CD14-positive monocyte (primary cell): Measurements from ENCODE around the gene SPC25. TPM values are rescaled to one million over a fixed set of nuclear protein-coding genes. Genes with fewer than 3 reads are reported as not detected.
A peak's percentile ranks its signal among the peaks of the same experiment; 100 is the strongest.
"Not testable (repeated sequence)": the region's sequence is repeated elsewhere in the genome, so short reads cannot be mapped to it uniquely, and the experiment has no call there.

Experiments
- DNase-seq, 3 donors: peaks; one replicate each; pipeline ENCODE4 v3.0.0-alpha.2; 2011 to 2022
- H2AFZ ChIP-seq: 2 replicates; pipeline ENCODE4 v1.6.0; 2012; ENCODE audit warnings: mild to moderate bottlenecking, low read depth, low read length, inconsistent platforms; ENCODE audit not compliant: insufficient read depth, poor library complexity, severe bottlenecking
- H3K27ac ChIP-seq, 2 donors: 1 replicate in 1 of 2; 2 replicates in 1 of 2; pipeline ENCODE4 v1.5.1; 2012 to 2013; ENCODE audit warnings: low read length in 2 of 2, control low read depth in 1 of 2, inconsistent platforms in 1 of 2, low read depth in 1 of 2, mild to moderate bottlenecking in 1 of 2
- H3K27me3 ChIP-seq, 2 donors: one replicate each; pipeline versions ENCODE4 v1.6.0 to v1.6.1; 2011 to 2013; ENCODE audit warnings: low read length in 2 of 2; ENCODE audit not compliant: control insufficient read depth in 2 of 2, insufficient read depth in 2 of 2
- H3K36me3 ChIP-seq, 2 donors: replicated peaks in 1 of 2; 1 replicate in 1 of 2; 2 replicates in 1 of 2; pipeline versions ENCODE4 v1.5.1 to v1.6.1; 2012 to 2013; ENCODE audit warnings: low read length in 2 of 2, control low read depth in 1 of 2, inconsistent platforms in 1 of 2, mild to moderate bottlenecking in 1 of 2; ENCODE audit not compliant: insufficient read depth in 2 of 2, control insufficient read depth in 1 of 2
- H3K4me1 ChIP-seq, 2 donors: 1 replicate in 1 of 2; 2 replicates in 1 of 2; pipeline versions ENCODE4 v1.5.1 to v1.6.1; 2012 to 2013; ENCODE audit warnings: low read length in 2 of 2, control low read depth in 1 of 2, inconsistent platforms in 1 of 2, mild to moderate bottlenecking in 1 of 2, moderate library complexity in 1 of 2; ENCODE audit not compliant: insufficient read depth in 2 of 2, control insufficient read depth in 1 of 2
- H3K4me2 ChIP-seq: replicated peaks from 2 replicates; pipeline ENCODE3; 2012; ENCODE audit warnings: low read length, moderate library complexity, mild to moderate bottlenecking; ENCODE audit not compliant: poor library complexity, severe bottlenecking; ENCODE audit errors: extremely low read depth
- H3K4me3 ChIP-seq, 3 experiments: fragments of 200-600 bp in 1 of 3; sonication (generic) in 1 of 3; replicated peaks in 1 of 3; 1 replicate in 2 of 3; 2 replicates in 1 of 3; pipeline ENCODE4 v1.5.1; 2011 to 2013; ENCODE audit warnings: low read length in 3 of 3, mild to moderate bottlenecking in 3 of 3, control low read depth in 2 of 3, low read depth in 2 of 3, inconsistent platforms in 1 of 3, moderate library complexity in 1 of 3
- H3K79me2 ChIP-seq: 2 replicates; pipeline ENCODE4 v1.6.0; 2012; ENCODE audit warnings: mild to moderate bottlenecking, control low read depth, inconsistent platforms, low read length, moderate library complexity; ENCODE audit not compliant: insufficient read depth
- H3K9ac ChIP-seq: 2 replicates; pipeline ENCODE4 v1.6.0; 2017; ENCODE audit warnings: low read length, mild to moderate bottlenecking; ENCODE audit not compliant: insufficient read depth, poor library complexity, severe bottlenecking
- H3K9me3 ChIP-seq, 2 donors: replicated peaks in 1 of 2; 1 replicate in 1 of 2; 2 replicates in 1 of 2; pipeline versions ENCODE4 v1.5.1 to v1.6.1; 2012 to 2013; ENCODE audit warnings: low read length in 2 of 2, control low read depth in 1 of 2; ENCODE audit not compliant: control insufficient read depth in 1 of 2, insufficient read depth in 1 of 2
- H4K20me1 ChIP-seq: 2 replicates; pipeline ENCODE4 v1.6.0; 2012; ENCODE audit warnings: mild to moderate bottlenecking, low read length, control low read depth, moderate library complexity; ENCODE audit not compliant: insufficient read depth
- H3K27ac Mint-ChIP-seq, 7 donors: one replicate each; pipeline ENCODE4 v1.8.0; 2020; ENCODE audit warnings: mild to moderate bottlenecking in 7 of 7, mixed read lengths in 7 of 7, moderate library complexity in 6 of 7, inconsistent platforms in 2 of 7
- H3K27me3 Mint-ChIP-seq, 3 donors: one replicate each; pipeline ENCODE4 v1.8.0; 2021 to 2022; ENCODE audit warnings: low read depth in 3 of 3, mild to moderate bottlenecking in 3 of 3, mixed read lengths in 3 of 3, moderate library complexity in 3 of 3, inconsistent platforms in 1 of 3
- H3K36me3 Mint-ChIP-seq, 2 donors: one replicate each; pipeline ENCODE4 v1.8.0; 2020; ENCODE audit warnings: mixed read lengths in 2 of 2, inconsistent platforms in 1 of 2, mild to moderate bottlenecking in 1 of 2
- H3K4me1 Mint-ChIP-seq: one replicate; pipeline ENCODE4 v1.8.0; 2020; ENCODE audit warnings: mild to moderate bottlenecking, mixed read lengths
- H3K4me3 Mint-ChIP-seq, 2 donors: one replicate each; pipeline ENCODE4 v1.8.0; 2020; ENCODE audit warnings: mild to moderate bottlenecking in 2 of 2, mixed read lengths in 2 of 2, moderate library complexity in 1 of 2
- H3K9me3 Mint-ChIP-seq, 7 donors: one replicate each; pipeline ENCODE4 v1.8.0; 2020 to 2022; ENCODE audit warnings: mixed read lengths in 7 of 7, mild to moderate bottlenecking in 6 of 7, moderate library complexity in 6 of 7, inconsistent platforms in 2 of 7
- CTCF ChIP-seq: fragments of 200-600 bp; IDR thresholded peaks from one replicate; pipeline ENCODE4 v1.8.0; 2022; ENCODE audit warnings: antibody characterized with exemption, mild to moderate bottlenecking
- WGBS: methylation state at CpG from one replicate; pipeline ENCODE4 v1.1.5; 2013; ENCODE audit warnings: missing lambda C conversion rate; ENCODE audit not compliant: insufficient coverage; 5-methylcytosine and 5-hydroxymethylcytosine counted together
- intact Hi-C, 2 donors: fragments of 100-400 bp; cut with micrococcal nuclease; formaldehyde crosslinking; loops; one replicate each; pipeline versions ENCODE4 v1.15.0 to v1.15.1; 2023
- polyA plus RNA-seq, 3 donors: library from polyadenylated mRNA; depleted of rRNA in 1 of 3; unstranded in 2 of 3; stranded (reverse) in 1 of 3; fragments of 300-500 nt in 2 of 3; fragments of >200 nt in 1 of 3; fragmentation: Illumina TruSeq in 2 of 3; gene quantifications; 1 replicate in 2 of 3; 2 replicates in 1 of 3; pipeline ENCODE4 v1.2.3, GENCODE V29; 2012 to 2021

SPC25 gene
- polyA plus RNA-seq, 3 donors, result not detected

GRCh38 chr2:168934826-168935225, 44.6 kb upstream of the SPC25 start:
- Histone ChIP-seq H3K4me2 (no peak overlapping the region), H3K27me3 (peaks cover 0 to 2% of the 10 kb centered on the region in 2 donors), H3K79me2 (no peaks in the 10 kb centered on the region), H3K27ac (no peak overlapping the region), H3K9ac (no peak overlapping the region), H3K4me1 (no peaks in the 10 kb centered on the region), H3K4me3 (no peak overlapping the region), H2AFZ (no peak overlapping the region), H3K9me3 (no peaks in the 10 kb centered on the region), H3K36me3 (no peaks in the 10 kb centered on the region), H4K20me1 (no peaks in the 10 kb centered on the region)
- Mint-ChIP-seq H3K9me3 (peaks cover 0 to 3% (median 0%) of the 10 kb centered on the region in 7 donors), H3K27me3 (peaks cover 0 to 5% (median 0%) of the 10 kb centered on the region in 3 donors), H3K36me3 (no peaks in the 10 kb centered on the region), H3K4me1 (peaks cover 9% of the 10 kb centered on the region), H3K4me3 (no peak overlapping the region), H3K27ac (no peak overlapping the region)
- DNase-seq, result no peak
- no peak for TF ChIP-seq CTCF
- 78% methylated on average over 2 of the region's 2 CpGs for WGBS
- intact Hi-C loops, result no loop called here

GRCh38 chr2:168932174-168932573, 41.9 kb upstream of the SPC25 start:
- H3K27me3 ChIP-seq, intact Hi-C loops, H3K27ac ChIP-seq, DNase-seq, H3K4me1 Mint-ChIP-seq, H3K4me3 ChIP-seq, H3K4me2 ChIP-seq, H3K4me3 Mint-ChIP-seq, H3K9ac ChIP-seq, H3K36me3 Mint-ChIP-seq, H3K9me3 Mint-ChIP-seq, H3K79me2 ChIP-seq, H4K20me1 ChIP-seq, H3K9me3 ChIP-seq, H3K27me3 Mint-ChIP-seq, H3K36me3 ChIP-seq, H2AFZ ChIP-seq, H3K4me1 ChIP-seq: not testable (repeated sequence)
- peak overlapping the region in 1 of 7 donors; percentile 31 for H3K27ac Mint-ChIP-seq
- WGBS, result 100% methylated on average over 1 of the region's 4 CpGs
